Fibroblast of lung (primary cell): ENCODE data around the gene CCT6A. TPM values are rescaled to one million over a fixed set of nuclear protein-coding genes. Genes with fewer than 3 reads are reported as not detected.

Experiments used
- DNase-seq, 2 donors: peaks; one replicate each; pipeline versions ENCODE4 v3.0.0 to v3.0.0-alpha.2; 2010; ENCODE audit warnings: low read depth in 2 of 2
- H2AFZ ChIP-seq: 2 replicates; pipeline ENCODE4 v1.5.1; 2012; ENCODE audit warnings: low read length, control low read depth, inconsistent platforms
- H3K27ac ChIP-seq: 2 replicates; pipeline ENCODE4 v1.5.1; 2011; ENCODE audit warnings: low read length, control low read depth; ENCODE audit not compliant: insufficient read depth
- H3K27me3 ChIP-seq: 2 replicates; pipeline ENCODE4 v1.5.1; 2011; ENCODE audit warnings: mild to moderate bottlenecking, low read length; ENCODE audit not compliant: control insufficient read depth, insufficient read depth
- H3K36me3 ChIP-seq: 2 replicates; pipeline ENCODE4 v1.5.1; 2011; ENCODE audit warnings: low read length; ENCODE audit not compliant: control insufficient read depth, insufficient read depth
- H3K4me1 ChIP-seq: 2 replicates; pipeline ENCODE4 v1.5.1; 2011; ENCODE audit warnings: low read length; ENCODE audit not compliant: control insufficient read depth, insufficient read depth; ENCODE audit errors: extremely low read depth
- H3K4me2 ChIP-seq: 2 replicates; pipeline ENCODE4 v1.5.1; 2011; ENCODE audit warnings: low read length, control low read depth; ENCODE audit not compliant: insufficient read depth; ENCODE audit errors: extremely low read depth
- H3K4me3 ChIP-seq, 4 experiments: fragments of 200-600 bp in 1 of 4; sonication (generic) in 1 of 4; replicated peaks in 1 of 4; 2 replicates each; pipeline ENCODE4 v1.5.1; 2011 to 2016; ENCODE audit warnings: low read length in 4 of 4, low read depth in 3 of 4, mild to moderate bottlenecking in 3 of 4, control low read depth in 2 of 4, inconsistent platforms in 1 of 4, mixed read lengths in 1 of 4; ENCODE audit not compliant: insufficient read depth in 1 of 4; ENCODE audit errors: control extremely low read depth in 1 of 4
- H3K79me2 ChIP-seq: 2 replicates; pipeline ENCODE4 v1.5.1; 2012; ENCODE audit warnings: mild to moderate bottlenecking, low read length, inconsistent platforms; ENCODE audit not compliant: control insufficient read depth, insufficient read depth
- H3K9ac ChIP-seq: 2 replicates; pipeline ENCODE4 v1.5.1; 2011; ENCODE audit warnings: mild to moderate bottlenecking, low read length, control low read depth; ENCODE audit not compliant: insufficient read depth
- H3K9me3 ChIP-seq: 2 replicates; pipeline ENCODE4 v1.5.1; 2012; ENCODE audit warnings: low read depth, low read length; ENCODE audit not compliant: control insufficient read depth, insufficient read depth
- H4K20me1 ChIP-seq: 2 replicates; pipeline ENCODE4 v1.5.1; 2011; ENCODE audit warnings: low read length; ENCODE audit not compliant: control insufficient read depth, insufficient read depth; ENCODE audit errors: extremely low read depth
- CTCF ChIP-seq, 2 donors: IDR thresholded peaks in 1 of 2; conservative IDR thresholded peaks in 1 of 2; 1 replicate in 1 of 2; 2 replicates in 1 of 2; pipeline ENCODE4 v1.5.1; 2011 to 2012; ENCODE audit warnings: low read length in 2 of 2, control low read depth in 1 of 2, inconsistent platforms in 1 of 2, low read depth in 1 of 2, mild to moderate bottlenecking in 1 of 2
- EZH2 ChIP-seq: IDR thresholded peaks from 2 replicates; pipeline ENCODE4 v1.5.1; 2012; ENCODE audit warnings: low read length, control low read depth, mild to moderate bottlenecking; ENCODE audit errors: missing control alignments
- polyA plus RNA-seq, 2 donors: library from polyadenylated mRNA; depleted of rRNA in 1 of 2; stranded (reverse) in 1 of 2; unstranded in 1 of 2; fragments of >200 nt; gene quantifications; 2 replicates each; pipeline ENCODE4 v1.2.1, GENCODE V29; 2011 to 2012; ENCODE audit warnings: missing spikeins in 1 of 2
- total RNA-seq: library from RNA; depleted of rRNA; stranded (reverse); fragments of >200 nt; gene quantifications from 2 replicates; pipeline ENCODE4 v1.2.1, GENCODE V29; 2014

The CCT6A gene
- total and polyA plus RNA-seq, 2 donors (not counting 1 experiment from before 2014, with no cell fraction given) = 158 to 172 TPM

GRCh38 chr7:56051053-56051338, 569 bp upstream of the CCT6A start:
- Histone ChIP-seq H3K9me3 (no peaks in the 10 kb centered on the region), H3K36me3 (peaks cover 2% of the 10 kb centered on the region), H3K27ac (peak overlapping the region; percentile 96), H3K9ac (peak overlapping the region; percentile 72), H3K4me1 (no peaks in the 10 kb centered on the region), H2AFZ (peak overlapping the region; percentile 90), H3K4me3 (peak overlapping the region; percentile 50 to 99 (median 88)), H3K27me3 (no peaks in the 10 kb centered on the region), H4K20me1 (no peaks in the 10 kb centered on the region), H3K79me2 (peaks cover 38% of the 10 kb centered on the region), H3K4me2 (peak overlapping the region; percentile 91)
- TF ChIP-seq EZH2 (no peak), CTCF (conservative IDR thresholded peaks at IDR 0.05 in 1 of 2, IDR thresholded peaks at IDR 0.05 in 1 of 2; ENCODE audit: low read depth in 1 of 2, low read length in 2 of 2) (no peak)
- no peak for DNase-seq

- H3K27me3 ChIP-seq = no peaks in the 10 kb centered on the region
- no peak overlapping the region for H2AFZ ChIP-seq
- peaks cover 40% of the 10 kb centered on the region for H3K79me2 ChIP-seq
- no peaks in the 10 kb centered on the region for H3K4me1 ChIP-seq
- H3K36me3 ChIP-seq = peaks cover 11% of the 10 kb centered on the region
- H3K27ac ChIP-seq = no peak overlapping the region
- no peaks in the 10 kb centered on the region for H4K20me1 ChIP-seq
- peak overlapping the region; percentile 15 for H3K4me2 ChIP-seq
- no peak overlapping the region for H3K4me3 ChIP-seq
- no peaks in the 10 kb centered on the region for H3K9me3 ChIP-seq
- no peak overlapping the region for H3K9ac ChIP-seq
- DNase-seq = no peak
- TF ChIP-seq CTCF (conservative IDR thresholded peaks at IDR 0.05 in 1 of 2, IDR thresholded peaks at IDR 0.05 in 1 of 2; ENCODE audit: low read depth in 1 of 2, low read length in 2 of 2) (no peak), EZH2 (no peak)
Measured at GRCh38 chr7:56053379-56053778, 1.8 kb downstream of the CCT6A start.

- Histone ChIP-seq H3K9ac (no peak overlapping the region), H3K4me3 (no peak overlapping the region), H2AFZ (no peak overlapping the region), H3K36me3 (peaks cover 11% of the 10 kb centered on the region), H3K4me1 (no peaks in the 10 kb centered on the region), H3K27ac (no peak overlapping the region), H4K20me1 (no peaks in the 10 kb centered on the region), H3K79me2 (peaks cover 40% of the 10 kb centered on the region), H3K9me3 (no peaks in the 10 kb centered on the region), H3K27me3 (no peaks in the 10 kb centered on the region), H3K4me2 (no peak overlapping the region)
- no peak for DNase-seq
- TF ChIP-seq EZH2 = no peak
- TF ChIP-seq CTCF (conservative IDR thresholded peaks at IDR 0.05 in 1 of 2, IDR thresholded peaks at IDR 0.05 in 1 of 2; ENCODE audit: low read depth in 1 of 2, low read length in 2 of 2) = no peak
Measured at GRCh38 chr7:56053993-56054392, 2.4 kb downstream of the CCT6A start.
